SK-N-SH (cell line): ENCODE results near the gene CHST3.

Source experiments
- CTCF ChIP-seq: fragments of 200-600 bp; sonication (generic); IDR thresholded peaks from 2 replicates; pipeline ENCODE4 v1.6.1; 2017; ENCODE audit warnings: antibody characterized with exemption, mild to moderate bottlenecking, moderate library complexity
- EP300 ChIP-seq, 2 experiments: IDR thresholded peaks; 2 replicates each; pipeline versions ENCODE4 v1.4.0 to v1.6.1; 2012; ENCODE audit warnings: borderline replicate concordance in 1 of 2, low read depth in 1 of 2, low read length in 1 of 2
- MAX ChIP-seq: IDR thresholded peaks from 2 replicates; pipeline ENCODE4 v1.4.0; 2012; ENCODE audit warnings: low read depth
- MEF2A ChIP-seq: IDR thresholded peaks from 2 replicates; pipeline ENCODE4 v1.4.0; 2012; ENCODE audit warnings: low read depth, borderline replicate concordance
- POLR2AphosphoS5 ChIP-seq: IDR thresholded peaks from 2 replicates; pipeline ENCODE4 v1.6.1; 2012; ENCODE audit warnings: low read depth, low read length

DNA sequence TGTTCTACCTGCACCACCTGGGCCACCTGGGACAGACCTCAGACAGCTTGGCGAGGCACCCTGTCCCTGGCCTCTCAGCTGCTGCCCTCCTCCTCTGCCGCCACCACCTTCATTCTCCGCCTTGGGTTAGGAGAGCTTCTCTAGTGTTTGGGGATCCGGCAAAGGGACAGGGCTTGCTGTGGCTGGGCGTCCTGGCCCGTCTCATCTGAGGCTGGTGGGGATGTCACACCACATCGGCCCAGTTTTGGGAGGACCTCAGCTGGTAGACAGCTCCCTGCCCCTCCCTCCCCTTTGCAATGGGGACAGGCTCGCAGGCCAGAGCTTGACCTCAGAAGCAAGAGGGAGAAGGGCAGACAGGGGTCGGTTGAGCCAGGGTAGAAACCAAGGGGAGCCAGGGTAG is 97.7 kb downstream of the CHST3 start:
- TF ChIP-seq MAX (no peak), CTCF (no peak), EP300 (IDR thresholded peaks at IDR 0.05; ENCODE audit: borderline replicate concordance in 1 of 2, low read depth in 1 of 2, low read length in 1 of 2) (no peak), MEF2A (no peak), POLR2AphosphoS5 (no peak)
